HG03135 (cell line): ENCODE data around the gene SEMA3B.
"Not testable (repeated sequence)": the region's sequence is repeated elsewhere in the genome, so short reads cannot be mapped to it uniquely, and the experiment has no call there.

Experiments used
- ATAC-seq: cut with Tn5 transposase; IDR thresholded peaks from one replicate; pipeline ENCODE4 v1.9.1; 2021; ENCODE audit warnings: mild to moderate bottlenecking, moderate library complexity; ENCODE audit not compliant: unreplicated experiment

The SEMA3B gene

DNA sequence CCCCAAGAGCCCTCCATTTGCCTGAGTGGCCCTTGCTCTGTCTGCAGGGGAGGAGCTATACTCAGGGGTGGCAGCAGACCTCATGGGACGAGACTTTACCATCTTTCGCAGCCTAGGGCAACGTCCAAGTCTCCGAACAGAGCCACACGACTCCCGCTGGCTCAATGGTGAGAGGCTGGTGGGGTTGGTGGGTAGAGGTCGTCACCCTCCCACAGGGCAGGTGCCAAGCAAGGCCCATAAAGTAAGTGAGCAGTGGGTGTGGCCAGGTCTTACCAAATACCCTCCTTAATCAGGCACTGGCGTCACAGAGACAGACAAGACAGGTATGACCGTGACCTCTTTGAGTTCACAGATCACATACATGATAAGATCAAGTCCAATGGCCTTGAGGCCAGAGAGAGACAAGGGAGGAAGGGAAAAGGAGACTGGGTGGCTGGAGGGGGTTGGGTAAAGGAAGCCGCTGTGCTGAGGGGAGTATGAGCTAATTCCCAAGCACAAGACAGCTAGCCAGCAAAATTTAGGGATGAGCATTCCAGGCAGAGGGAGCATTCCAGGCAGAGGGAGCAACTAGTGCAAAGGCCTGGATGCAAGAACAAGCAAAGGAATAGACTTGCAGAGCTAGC lies 2.5 kb downstream of the SEMA3B start:
- ATAC-seq, result no peak

DNA sequence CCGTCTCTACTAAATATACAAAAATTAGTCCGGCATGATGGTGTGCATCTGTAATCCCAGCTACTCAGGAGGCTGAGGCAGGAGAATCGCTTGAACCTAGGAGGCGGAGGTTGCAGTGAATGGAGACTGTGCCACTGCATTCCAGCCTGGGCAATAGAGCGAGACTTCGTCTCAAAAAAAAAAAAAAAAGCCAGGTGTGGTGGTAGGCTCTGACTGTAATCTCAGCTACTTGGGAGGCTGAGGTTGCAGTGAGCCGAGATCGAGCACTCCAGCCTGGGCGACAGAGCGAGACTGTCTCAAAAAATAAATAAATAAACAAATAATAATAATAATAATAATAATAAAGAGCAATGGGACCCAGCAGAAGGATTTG lies 3.6 kb downstream of the SEMA3B start:
- ATAC-seq, result not testable (repeated sequence)

- ATAC-seq, result peak; percentile 73
Measured at GRCh38 chr3:50272911-50273688, 4.2 kb downstream of the SEMA3B start.

DNA sequence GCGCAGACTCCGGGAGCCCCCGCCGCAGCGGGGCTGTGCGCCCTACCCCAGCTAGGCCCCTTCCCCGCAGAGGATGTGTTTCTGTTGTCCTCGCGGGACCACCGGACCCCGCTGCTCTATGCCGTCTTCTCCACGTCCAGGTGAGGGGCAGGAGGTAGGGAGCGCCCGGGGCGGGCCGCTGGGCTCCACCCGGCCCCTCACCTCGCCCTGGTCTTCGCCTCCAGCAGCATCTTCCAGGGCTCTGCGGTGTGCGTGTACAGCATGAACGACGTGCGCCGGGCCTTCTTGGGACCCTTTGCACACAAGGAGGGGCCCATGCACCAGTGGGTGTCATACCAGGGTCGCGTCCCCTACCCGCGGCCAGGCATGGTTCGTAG lies 4.7 kb downstream of the SEMA3B start:
- no peak for ATAC-seq

GRCh38 chr3:50274371-50275104 lies 5.6 kb downstream of the SEMA3B start:
- ATAC-seq, result no peak

DNA sequence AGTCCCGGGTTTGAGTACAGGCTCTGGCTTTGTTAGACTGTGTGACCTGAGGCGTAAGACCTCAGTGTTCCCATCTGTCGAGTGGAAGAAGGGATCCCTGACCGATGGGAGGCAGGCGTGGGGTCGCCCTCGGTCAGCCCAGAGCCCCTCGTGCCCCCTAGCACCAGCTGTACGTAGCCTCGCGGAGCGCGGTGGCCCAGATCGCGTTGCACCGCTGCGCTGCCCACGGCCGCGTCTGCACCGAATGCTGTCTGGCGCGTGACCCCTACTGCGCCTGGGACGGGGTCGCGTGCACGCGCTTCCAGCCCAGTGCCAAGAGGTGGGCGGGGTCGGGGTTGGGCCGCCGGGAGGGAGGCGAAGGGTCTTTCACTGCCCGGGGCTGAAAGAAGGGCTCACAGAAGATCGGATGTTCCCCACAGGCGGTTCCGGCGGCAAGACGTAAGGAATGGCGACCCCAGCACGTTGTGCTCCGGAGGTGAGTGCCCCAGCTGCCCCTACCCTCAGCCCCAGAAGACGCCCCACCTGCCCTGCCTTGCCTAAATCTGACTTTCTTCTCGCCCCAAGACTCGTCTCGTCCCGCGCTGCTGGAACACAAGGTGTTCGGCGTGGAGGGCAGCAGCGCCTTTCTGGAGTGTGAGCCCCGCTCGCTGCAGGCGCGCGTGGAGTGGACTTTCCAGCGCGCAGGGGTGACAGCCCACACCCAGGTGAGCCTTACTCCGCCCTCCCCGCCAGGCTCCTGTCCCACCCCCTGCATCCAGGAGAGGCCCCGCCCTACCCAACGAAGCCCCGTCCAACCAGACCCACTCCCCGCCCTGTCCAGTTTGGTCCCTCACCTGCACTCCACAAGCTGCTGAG lies 6.4 kb downstream of the SEMA3B start:
- ATAC-seq, result no peak

DNA sequence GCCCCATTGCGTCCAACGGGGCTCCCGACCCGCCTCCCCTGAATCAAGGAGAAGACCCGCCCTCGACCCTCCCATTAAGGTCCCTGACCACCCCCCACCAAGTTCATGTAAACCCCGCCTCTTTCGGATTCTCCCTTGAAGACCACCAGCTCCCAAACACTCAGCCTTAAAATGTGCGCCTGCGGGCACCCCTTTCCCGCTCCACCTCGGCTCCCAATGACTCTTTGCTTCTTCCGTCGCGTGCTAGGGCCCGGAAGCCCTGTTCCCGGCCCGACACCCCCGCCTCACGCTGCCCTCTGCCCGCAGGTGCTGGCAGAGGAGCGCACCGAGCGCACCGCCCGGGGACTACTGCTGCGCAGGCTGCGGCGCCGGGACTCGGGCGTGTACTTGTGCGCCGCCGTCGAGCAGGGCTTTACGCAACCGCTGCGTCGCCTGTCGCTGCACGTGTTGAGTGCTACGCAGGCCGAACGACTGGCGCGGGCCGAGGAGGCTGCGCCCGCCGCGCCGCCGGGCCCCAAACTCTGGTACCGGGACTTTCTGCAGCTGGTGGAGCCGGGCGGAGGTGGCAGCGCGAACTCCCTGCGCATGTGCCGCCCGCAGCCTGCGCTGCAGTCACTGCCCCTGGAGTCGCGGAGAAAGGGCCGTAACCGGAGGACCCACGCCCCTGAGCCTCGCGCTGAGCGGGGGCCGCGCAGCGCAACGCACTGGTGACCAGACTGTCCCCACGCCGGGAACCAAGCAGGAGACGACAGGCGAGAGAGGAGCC lies 7.2 kb downstream of the SEMA3B start:
- ATAC-seq, result no peak

GRCh38 chr3:50276762-50277101 lies 7.8 kb downstream of the SEMA3B start:
- no peak for ATAC-seq

DNA sequence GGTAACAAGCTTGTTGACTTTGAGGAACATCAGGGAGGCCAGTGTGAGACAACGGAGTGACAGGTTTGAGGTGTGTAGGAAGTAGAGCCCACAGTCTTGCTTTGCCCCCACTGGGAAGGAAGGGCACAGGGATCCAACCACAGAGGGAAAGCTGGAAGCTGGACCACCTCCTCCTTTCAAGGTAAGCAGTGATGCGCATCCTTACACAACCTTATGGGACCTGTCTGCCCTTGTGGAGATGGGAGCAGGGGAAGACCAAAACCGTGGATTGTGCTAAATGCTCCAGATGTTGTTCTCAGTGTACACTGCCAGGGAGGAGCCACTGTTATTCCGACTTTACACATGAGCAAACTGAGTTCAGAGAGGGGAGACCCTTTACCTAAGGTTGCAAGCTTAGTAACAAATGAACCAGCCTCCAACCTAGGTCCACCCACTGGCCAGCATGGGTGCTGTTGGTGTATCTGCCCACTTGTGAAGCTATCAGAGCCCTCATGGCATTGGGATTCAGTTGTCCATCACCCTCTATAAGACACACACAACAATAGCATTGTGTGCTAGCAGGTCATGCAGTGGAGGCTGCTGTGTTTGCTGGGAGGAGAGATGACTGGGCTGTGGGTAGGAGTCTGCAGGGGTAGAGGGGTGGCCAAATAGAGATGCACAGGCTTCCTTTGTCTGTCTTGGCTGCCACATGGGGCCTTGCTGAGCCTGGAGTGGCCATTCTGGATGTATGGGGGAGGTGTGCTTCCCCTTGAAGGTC lies 9.4 kb downstream of the SEMA3B start:
- no peak for ATAC-seq

DNA sequence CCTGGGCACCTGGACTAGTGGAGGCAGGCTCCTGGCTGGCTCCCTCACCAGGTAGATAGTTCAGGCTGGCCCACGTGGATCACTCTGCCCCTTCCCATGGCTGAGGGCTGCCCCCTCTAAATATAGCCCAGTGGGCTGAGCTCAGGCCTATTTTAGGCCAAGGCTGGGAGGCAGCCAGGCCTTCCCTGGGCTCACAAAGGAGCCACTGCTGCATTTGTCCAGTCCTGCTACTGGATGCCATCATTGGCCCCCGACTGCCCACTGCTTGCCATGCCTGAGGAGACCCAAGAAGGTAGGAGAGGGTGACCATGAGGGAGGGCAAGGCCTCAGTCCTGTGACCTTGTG lies 9.9 kb downstream of the SEMA3B start, which contains the start of gene LSMEM2:
TSS of gene LSMEM2 (plus strand) at position 208 of the 345 bp plus-strand sequence. CDS start at position 235, 27 bp downstream.
- no peak for ATAC-seq

- ATAC-seq, result no peak
Measured at GRCh38 chr3:50279255-50280016, 10.5 kb downstream of the SEMA3B start.

- ATAC-seq, result not testable (repeated sequence)
Measured at GRCh38 chr3:50284121-50284520, 15.2 kb downstream of the SEMA3B start.

GRCh38 chr3:50286322-50287227 lies 17.6 kb downstream of the SEMA3B start:
- ATAC-seq, result no peak

- ATAC-seq, result no peak
Measured at GRCh38 chr3:50287262-50287661, 18.3 kb downstream of the SEMA3B start.

- no peak for ATAC-seq
Measured at GRCh38 chr3:50288387-50289007, 19.6 kb downstream of the SEMA3B start.

GRCh38 chr3:50289130-50289529 lies 20.2 kb downstream of the SEMA3B start:
- no peak for ATAC-seq

GRCh38 chr3:50290161-50290641 lies 21.3 kb downstream of the SEMA3B start:
- no peak for ATAC-seq
